Measurements from ENCODE around the gene TCF25. TPM values are rescaled to one million over a fixed set of nuclear protein-coding genes. Genes with fewer than 3 reads are reported as not detected.
A peak's percentile ranks its signal among the peaks of the same experiment; 100 is the strongest.

Gene TCF25
- total and polyA plus RNA-seq, 11 donors, result 52.5 to 115 (median 96.4) TPM

- no peaks in the 10 kb centered on the region for H3K4me1 ChIP-seq
- DNase-seq, result peak in 1 of 5 donors; percentile 35
- 93 to 98% (median 96%) methylated on average over 20 of the region's 20 CpGs for WGBS, 4 donors
- no peaks in the 10 kb centered on the region for H3K36me3 ChIP-seq
- H3K4me3 ChIP-seq, result no peak overlapping the region
- TF ChIP-seq POLR2A (IDR thresholded peaks at IDR 0.05) (no peak), CTCF (IDR thresholded peaks at IDR 0.05) (no peak)
- no peaks in the 10 kb centered on the region for H3K9me3 ChIP-seq
- intact Hi-C loops (cut with DNase I), result no loop called here
- no peaks in the 10 kb centered on the region for H3K27me3 ChIP-seq
- H3K27ac ChIP-seq, result no peak overlapping the region
- ATAC-seq, result peak in 1 of 4 donors; percentile 19
Observed at GRCh38 chr16:89936981-89937380, 63.6 kb downstream of the TCF25 start.

- peak in 1 of 5 donors; percentile 33 for DNase-seq
- ATAC-seq, result no peak
- no peaks in the 10 kb centered on the region for H3K4me1 ChIP-seq
- WGBS, 4 donors, result 76 to 82% (median 80%) methylated on average over 21 of the region's 21 CpGs
- no peaks in the 10 kb centered on the region for H3K9me3 ChIP-seq
- peaks cover 0 to 3% (median 0%) of the 10 kb centered on the region in 9 donors for H3K27me3 ChIP-seq
- intact Hi-C loops (cut with DNase I), result no loop called here
- H3K4me3 ChIP-seq, result no peak overlapping the region
- H3K27ac ChIP-seq, result no peak overlapping the region
- TF ChIP-seq POLR2A (IDR thresholded peaks at IDR 0.05), result no peak
- no peak for TF ChIP-seq CTCF (IDR thresholded peaks at IDR 0.05)
- no peaks in the 10 kb centered on the region for H3K36me3 ChIP-seq
Observed at GRCh38 chr16:89938175-89938885, 64.9 kb downstream of the TCF25 start.

GRCh38 chr16:89944773-89945172 is 71.4 kb downstream of the TCF25 start:
- peak in 1 of 5 donors; percentile 3 for DNase-seq
- Histone ChIP-seq H3K27me3 (peaks cover 0 to 15% (median 0%) of the 10 kb centered on the region in 9 donors), H3K36me3 (no peaks in the 10 kb centered on the region), H3K4me3 (no peak overlapping the region), H3K4me1 (peaks cover 0 to 19% (median 14%) of the 10 kb centered on the region in 12 donors), H3K27ac (no peak overlapping the region), H3K9me3 (no peaks in the 10 kb centered on the region)
- no peak for TF ChIP-seq POLR2A (IDR thresholded peaks at IDR 0.05)
- no peak for TF ChIP-seq CTCF (IDR thresholded peaks at IDR 0.05)
- WGBS, 4 donors, result 74 to 79% (median 76%) methylated on average over 5 of the region's 5 CpGs
- intact Hi-C loops (cut with DNase I), result no loop called here
- no peak for ATAC-seq

GRCh38 chr16:89945654-89946053 is 72.3 kb downstream of the TCF25 start:
- WGBS, 4 donors, result 68 to 76% (median 73%) methylated on average over 7 of the region's 7 CpGs
- ATAC-seq, result no peak
- peaks cover 0 to 21% (median 14%) of the 10 kb centered on the region in 12 donors for H3K4me1 ChIP-seq
- H3K27me3 ChIP-seq, result peaks cover 0 to 15% (median 0%) of the 10 kb centered on the region in 9 donors
- intact Hi-C loops (cut with DNase I), result no loop called here
- DNase-seq, result no peak
- H3K9me3 ChIP-seq, result no peaks in the 10 kb centered on the region
- H3K27ac ChIP-seq, result no peak overlapping the region
- TF ChIP-seq POLR2A (IDR thresholded peaks at IDR 0.05) (no peak), CTCF (IDR thresholded peaks at IDR 0.05) (no peak)
- H3K4me3 ChIP-seq, result no peak overlapping the region
- H3K36me3 ChIP-seq, result no peaks in the 10 kb centered on the region
